NCI-H1930 (cell line): ENCODE data around the gene DNAJB11.
"Not testable (repeated sequence)": the region's sequence is repeated elsewhere in the genome, so short reads cannot be mapped to it uniquely, and the experiment has no call there.

ENCODE experiments used
- DNase-seq, 2 experiments: peaks; one replicate each; lab custom pipeline; 2025; lab: John Stamatoyannopoulos, UW

DNAJB11 gene

GRCh38 chr3:186570096-186570940, at the start of gene DNAJB11:
Gene DNAJB11 (plus strand): TSS chr3:186570720. CDS start chr3:186570898, 178 bp downstream.
- DNase-seq, result peak; percentile 98 to 99

- DNase-seq, result no peak
These were observed 49.3 kb upstream of the DNAJB11 start for GRCh38 chr3:186520957-186521842.

- DNase-seq, result no peak
These were observed 47.5 kb upstream of the DNAJB11 start for GRCh38 chr3:186523022-186523421.

- no peak for DNase-seq
These were observed 47.1 kb upstream of the DNAJB11 start for GRCh38 chr3:186523434-186523833.

- DNase-seq, result no peak
These were observed 45.9 kb upstream of the DNAJB11 start for GRCh38 chr3:186524616-186525015.

- DNase-seq, result no peak
These were observed 44.9 kb upstream of the DNAJB11 start for GRCh38 chr3:186525369-186526255.

- no peak for DNase-seq
These were observed 44.3 kb upstream of the DNAJB11 start for GRCh38 chr3:186526256-186526606.

- DNase-seq, result no peak
These were observed 41.1 kb upstream of the DNAJB11 start for GRCh38 chr3:186529201-186529999.

- no peak for DNase-seq
These were observed 40.1 kb upstream of the DNAJB11 start for GRCh38 chr3:186530415-186530814.

GRCh38 chr3:186531694-186532093, 38.8 kb upstream of the DNAJB11 start:
- not testable (repeated sequence) for DNase-seq

- DNase-seq, result no peak
These were observed 37.9 kb upstream of the DNAJB11 start for GRCh38 chr3:186532598-186533072.

GRCh38 chr3:186534113-186534669, 36.3 kb upstream of the DNAJB11 start:
- DNase-seq, result no peak

GRCh38 chr3:186536883-186537844, 33.4 kb upstream of the DNAJB11 start:
- no peak for DNase-seq

GRCh38 chr3:186538779-186539178, 31.7 kb upstream of the DNAJB11 start:
- no peak for DNase-seq

GRCh38 chr3:186540221-186540834, 30.2 kb upstream of the DNAJB11 start:
- peak; percentile 18 to 27 for DNase-seq

- no peak for DNase-seq
These were observed 29.7 kb upstream of the DNAJB11 start for GRCh38 chr3:186540835-186541226.

- DNase-seq, result no peak
These were observed 26.2 kb upstream of the DNAJB11 start, which contains the start of gene CRYGS for GRCh38 chr3:186544281-186544680. Gene CRYGS (minus strand): TSS chr3:186544380. CDS start chr3:186544326, 54 bp downstream.

- DNase-seq, result no peak
These were observed 21.0 kb upstream of the DNAJB11 start for GRCh38 chr3:186549497-186549896.

GRCh38 chr3:186551387-186551786, 19.1 kb upstream of the DNAJB11 start:
- no peak for DNase-seq
